ENCODE measurements around the gene CDH13. TPM values are rescaled to one million over a fixed set of nuclear protein-coding genes. Genes with fewer than 3 reads are reported as not detected.

Gene CDH13
- polyA plus RNA-seq, 1 experiment, result 113 TPM

- H3K4me3 ChIP-seq (ENCODE audit: low read depth, low read length), result no peak overlapping the region
- DNase-seq (ENCODE audit: low read depth), result no peak
- H3K36me3 ChIP-seq (ENCODE audit: control insufficient read depth, insufficient read depth, low read length), result no peaks in the 10 kb centered on the region
- TF ChIP-seq, protein P1, sequence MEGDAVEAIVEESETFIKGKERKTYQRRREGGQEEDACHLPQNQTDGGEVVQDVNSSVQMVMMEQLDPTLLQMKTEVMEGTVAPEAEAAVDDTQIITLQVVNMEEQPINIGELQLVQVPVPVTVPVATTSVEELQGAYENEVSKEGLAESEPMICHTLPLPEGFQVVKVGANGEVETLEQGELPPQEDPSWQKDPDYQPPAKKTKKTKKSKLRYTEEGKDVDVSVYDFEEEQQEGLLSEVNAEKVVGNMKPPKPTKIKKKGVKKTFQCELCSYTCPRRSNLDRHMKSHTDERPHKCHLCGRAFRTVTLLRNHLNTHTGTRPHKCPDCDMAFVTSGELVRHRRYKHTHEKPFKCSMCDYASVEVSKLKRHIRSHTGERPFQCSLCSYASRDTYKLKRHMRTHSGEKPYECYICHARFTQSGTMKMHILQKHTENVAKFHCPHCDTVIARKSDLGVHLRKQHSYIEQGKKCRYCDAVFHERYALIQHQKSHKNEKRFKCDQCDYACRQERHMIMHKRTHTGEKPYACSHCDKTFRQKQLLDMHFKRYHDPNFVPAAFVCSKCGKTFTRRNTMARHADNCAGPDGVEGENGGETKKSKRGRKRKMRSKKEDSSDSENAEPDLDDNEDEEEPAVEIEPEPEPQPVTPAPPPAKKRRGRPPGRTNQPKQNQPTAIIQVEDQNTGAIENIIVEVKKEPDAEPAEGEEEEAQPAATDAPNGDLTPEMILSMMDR (IDR thresholded peaks at IDR 0.05; ENCODE audit: insufficient read depth, low read depth, low read length), result no peak
- H3K27me3 ChIP-seq (ENCODE audit: control insufficient read depth, insufficient read depth, low read length), result no peaks in the 10 kb centered on the region
- CTCF ChIA-PET, result interaction anchor here (1.2 kb wide), 1 partner anchor 10 kb away, joined by 4 read pairs; no protein-coding TSS in a partner anchor
- POLR2A ChIA-PET, result no interaction called here
Measured at GRCh38 chr16:83023011-83023410, 396.2 kb downstream of the CDH13 start.

DNA sequence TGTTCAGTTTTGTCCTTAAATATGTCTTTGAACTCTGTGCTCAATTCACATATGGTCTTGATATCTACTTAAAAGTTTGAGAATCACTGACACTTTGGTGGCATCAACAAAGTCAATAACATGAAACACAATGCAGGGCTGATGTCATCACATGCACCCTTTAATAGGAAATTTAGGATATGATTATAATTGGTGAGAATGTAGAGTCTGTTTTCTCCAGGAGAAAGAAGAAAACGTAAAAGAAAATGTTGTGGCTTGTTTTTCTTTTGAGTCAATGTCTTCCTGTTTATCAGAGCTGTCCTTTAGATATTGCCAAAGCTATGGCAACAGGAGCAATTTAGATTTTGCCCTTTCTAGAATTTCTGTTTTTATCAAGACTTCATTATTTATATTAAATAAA lies 396.9 kb downstream of the CDH13 start:
- CTCF ChIA-PET, result no interaction called here
- DNase-seq (ENCODE audit: low read depth), result no peak
- TF ChIP-seq, protein P1 (IDR thresholded peaks at IDR 0.05; ENCODE audit: insufficient read depth, low read depth, low read length), result no peak
- Histone ChIP-seq H3K36me3 (ENCODE audit: control insufficient read depth, insufficient read depth, low read length) (no peaks in the 10 kb centered on the region), H3K4me3 (ENCODE audit: low read depth, low read length) (no peak overlapping the region), H3K27me3 (ENCODE audit: control insufficient read depth, insufficient read depth, low read length) (no peaks in the 10 kb centered on the region)
- POLR2A ChIA-PET, result no interaction called here

GRCh38 chr16:83027973-83028372 lies 401.2 kb downstream of the CDH13 start:
- no peaks in the 10 kb centered on the region for H3K36me3 ChIP-seq (ENCODE audit: control insufficient read depth, insufficient read depth, low read length)
- DNase-seq (ENCODE audit: low read depth), result no peak
- ChIA-PET CTCF (no interaction called here), POLR2A (no interaction called here)
- H3K4me3 ChIP-seq (ENCODE audit: low read depth, low read length), result no peak overlapping the region
- no peaks in the 10 kb centered on the region for H3K27me3 ChIP-seq (ENCODE audit: control insufficient read depth, insufficient read depth, low read length)
- TF ChIP-seq, protein P1 (IDR thresholded peaks at IDR 0.05; ENCODE audit: insufficient read depth, low read depth, low read length), result no peak

GRCh38 chr16:83029467-83029866 lies 402.7 kb downstream of the CDH13 start:
- no peak overlapping the region for H3K4me3 ChIP-seq (ENCODE audit: low read depth, low read length)
- POLR2A ChIA-PET, result no interaction called here
- no peak for DNase-seq (ENCODE audit: low read depth)
- H3K36me3 ChIP-seq (ENCODE audit: control insufficient read depth, insufficient read depth, low read length), result no peaks in the 10 kb centered on the region
- TF ChIP-seq, protein P1 (IDR thresholded peaks at IDR 0.05; ENCODE audit: insufficient read depth, low read depth, low read length), result no peak
- no peaks in the 10 kb centered on the region for H3K27me3 ChIP-seq (ENCODE audit: control insufficient read depth, insufficient read depth, low read length)
- CTCF ChIA-PET, result no interaction called here

DNA sequence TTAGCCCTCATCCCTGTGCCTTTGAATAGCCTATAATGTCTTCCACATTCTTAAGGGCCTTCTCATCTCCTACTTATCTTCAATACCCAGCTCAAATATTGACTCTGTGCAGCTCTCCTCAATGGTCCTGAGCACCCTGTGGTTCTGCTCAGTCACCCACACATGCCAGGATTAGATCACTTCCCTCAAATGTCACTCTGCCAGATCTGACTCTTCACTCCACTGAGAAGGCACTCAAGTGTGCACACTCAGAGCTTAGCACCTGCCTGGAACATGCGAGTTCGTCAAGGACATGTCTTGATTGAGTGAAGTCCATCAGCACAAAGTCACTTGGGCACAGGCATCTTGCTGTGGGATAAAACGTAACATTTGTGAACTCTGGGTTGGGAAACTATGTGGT lies 404.8 kb downstream of the CDH13 start:
- no peak for DNase-seq (ENCODE audit: low read depth)
- ChIA-PET CTCF (no interaction called here), POLR2A (no interaction called here)
- Histone ChIP-seq H3K4me3 (ENCODE audit: low read depth, low read length) (no peak overlapping the region), H3K27me3 (ENCODE audit: control insufficient read depth, insufficient read depth, low read length) (no peaks in the 10 kb centered on the region), H3K36me3 (ENCODE audit: control insufficient read depth, insufficient read depth, low read length) (no peaks in the 10 kb centered on the region)
- TF ChIP-seq, protein P1 (IDR thresholded peaks at IDR 0.05; ENCODE audit: insufficient read depth, low read depth, low read length), result no peak
